Fibroblast of skin of scalp (primary cell): ENCODE measurements around the gene H2BW1. TPM values are rescaled to one million over a fixed set of nuclear protein-coding genes. Genes with fewer than 3 reads are reported as not detected.
"Not testable (repeated sequence)": the region's sequence is repeated elsewhere in the genome, so short reads cannot be mapped to it uniquely, and the experiment has no call there.

Source experiments
- DNase-seq: peaks from one replicate; pipeline ENCODE4 v3.0.0-alpha.2; 2013
- polyA plus RNA-seq, 2 experiments: library from polyadenylated mRNA; unstranded; fragments of 120-200 nt; gene quantifications; one replicate each; pipeline ENCODE4 v1.2.1, GENCODE V29; 2013; ENCODE audit not compliant: insufficient read length in 2 of 2

Gene H2BW1, protein sequence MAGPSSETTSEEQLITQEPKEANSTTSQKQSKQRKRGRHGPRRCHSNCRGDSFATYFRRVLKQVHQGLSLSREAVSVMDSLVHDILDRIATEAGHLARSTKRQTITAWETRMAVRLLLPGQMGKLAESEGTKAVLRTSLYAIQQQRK
- polyA plus RNA-seq (2013, experiment 1 of 2; ENCODE audit: insufficient read length): not detected
- not detected for polyA plus RNA-seq (2013, experiment 2 of 2; ENCODE audit: insufficient read length)

DNA sequence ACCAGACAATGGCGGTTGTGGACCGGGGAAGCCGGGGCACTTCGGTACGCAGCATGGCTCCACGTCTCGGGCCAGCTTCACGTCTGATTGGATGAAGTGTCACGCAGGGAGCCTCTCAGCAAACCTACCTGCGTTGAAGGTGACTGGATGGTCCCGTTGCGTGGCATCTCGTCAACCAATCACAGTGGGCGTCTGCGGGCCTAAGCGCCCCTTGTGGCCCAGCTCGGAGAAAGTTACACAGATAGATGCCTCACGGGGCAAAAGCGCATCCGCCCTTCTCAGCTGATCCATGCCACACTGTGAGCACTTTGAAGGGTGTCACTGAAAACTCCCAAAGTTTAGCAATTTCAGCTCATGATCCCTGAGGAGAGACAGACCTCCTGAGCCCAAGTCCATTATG, at the start of gene H2BW1:
Gene H2BW1 (minus strand): TSS at position 103 of the 400 bp plus-strand sequence. CDS start 132 bp downstream, outside the sequence.
- DNase-seq: no peak

DNA sequence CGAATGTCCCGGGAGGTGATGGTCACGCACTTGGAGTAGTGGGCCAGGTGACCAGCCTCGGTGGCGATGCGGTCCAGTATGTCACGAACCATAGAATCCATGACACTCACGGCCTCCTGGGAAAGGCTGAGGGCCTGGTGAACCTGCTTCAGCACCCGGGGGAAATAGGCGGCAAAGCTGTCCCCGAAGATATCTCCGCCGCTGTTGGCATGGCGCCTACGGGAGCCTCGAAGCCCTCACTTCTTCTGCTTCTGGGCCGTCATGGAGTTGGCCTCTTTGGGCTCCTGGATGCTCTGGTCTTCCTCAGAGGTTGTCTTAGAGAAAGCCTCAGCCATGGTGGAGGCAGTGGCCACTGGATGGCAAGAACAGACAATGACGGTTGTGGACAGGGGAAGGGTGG, 49.1 kb upstream of the H2BW1 start:
- not testable (repeated sequence) for DNase-seq

DNA sequence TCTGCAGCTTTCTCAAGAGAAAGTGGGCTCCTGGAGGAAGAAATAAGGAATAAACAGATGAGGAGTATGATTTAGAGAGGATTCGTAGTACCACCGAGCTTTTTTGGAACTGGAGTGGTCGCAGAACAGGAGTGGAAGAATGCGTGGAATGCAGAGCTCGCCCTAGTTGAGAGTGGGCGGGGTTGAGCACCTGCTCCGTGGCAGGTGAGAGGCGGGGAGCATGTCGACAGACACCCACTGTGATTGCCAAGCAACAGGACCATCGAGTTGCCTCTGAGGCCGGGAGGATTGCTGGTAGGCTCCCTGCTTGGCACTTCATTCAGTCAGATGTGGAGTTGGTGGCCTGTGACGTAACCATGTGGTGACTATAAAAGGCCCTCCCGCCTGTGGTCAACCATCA, 41.4 kb upstream of the H2BW1 start:
- not testable (repeated sequence) for DNase-seq

DNA sequence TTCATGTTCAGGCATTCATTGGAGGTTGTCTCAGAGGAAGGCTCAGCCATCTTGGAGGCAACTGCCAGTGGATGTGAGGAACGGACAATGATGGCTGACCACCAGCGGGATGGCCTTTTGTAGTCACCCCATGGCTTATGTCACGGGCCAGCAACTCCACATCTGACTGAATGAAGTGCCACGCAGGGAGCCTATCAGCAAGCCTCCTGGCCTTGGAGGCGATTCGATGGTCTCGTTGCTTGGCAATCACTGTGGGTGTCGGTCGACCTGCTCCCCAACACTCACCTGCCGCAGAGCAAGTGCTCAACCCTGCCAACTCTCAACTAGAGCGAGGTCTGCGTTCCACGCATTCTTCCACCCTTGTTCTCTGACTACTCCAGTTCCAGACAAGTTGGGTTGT, 33.7 kb upstream of the H2BW1 start:
- no peak for DNase-seq

DNA sequence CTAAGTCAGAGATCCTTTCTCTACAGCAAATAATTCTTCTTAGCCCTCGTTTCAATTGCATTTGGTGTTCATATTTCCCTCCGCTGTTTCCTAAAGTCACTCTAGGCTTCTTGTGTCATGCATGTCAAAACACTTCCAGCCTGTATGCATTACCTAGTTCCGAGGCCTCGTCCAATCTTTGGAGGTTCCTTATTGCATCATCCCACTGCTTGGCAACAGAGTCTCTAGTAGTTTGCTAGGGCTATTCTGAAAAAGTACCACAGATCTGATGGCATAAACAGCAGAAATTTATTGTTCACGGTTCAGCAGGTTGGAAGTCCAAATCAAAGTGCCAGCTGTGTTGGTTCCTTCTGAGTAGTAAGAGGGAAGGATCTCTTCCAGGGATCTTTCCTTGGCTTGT, 32.1 kb upstream of the H2BW1 start:
- DNase-seq: no peak

DNA sequence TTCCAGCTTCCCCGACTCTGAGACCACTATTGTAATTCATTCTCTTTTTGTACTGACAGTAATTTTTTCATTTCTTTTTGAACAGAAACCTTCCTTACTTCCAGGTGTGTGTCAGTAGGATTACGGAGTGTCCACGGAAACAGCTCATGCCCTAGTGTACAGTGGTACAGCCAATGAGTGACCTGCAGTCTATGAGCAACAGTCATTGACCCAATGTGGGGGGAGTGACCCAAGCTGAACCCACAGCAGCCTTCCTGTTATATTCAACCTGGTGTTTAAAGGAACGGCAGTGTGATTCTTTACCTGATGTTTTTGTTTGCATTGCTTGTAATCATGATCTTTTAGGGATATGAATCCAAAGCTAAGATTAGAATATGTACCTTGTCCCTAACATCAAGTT, 27.5 kb upstream of the H2BW1 start:
- DNase-seq: no peak

DNA sequence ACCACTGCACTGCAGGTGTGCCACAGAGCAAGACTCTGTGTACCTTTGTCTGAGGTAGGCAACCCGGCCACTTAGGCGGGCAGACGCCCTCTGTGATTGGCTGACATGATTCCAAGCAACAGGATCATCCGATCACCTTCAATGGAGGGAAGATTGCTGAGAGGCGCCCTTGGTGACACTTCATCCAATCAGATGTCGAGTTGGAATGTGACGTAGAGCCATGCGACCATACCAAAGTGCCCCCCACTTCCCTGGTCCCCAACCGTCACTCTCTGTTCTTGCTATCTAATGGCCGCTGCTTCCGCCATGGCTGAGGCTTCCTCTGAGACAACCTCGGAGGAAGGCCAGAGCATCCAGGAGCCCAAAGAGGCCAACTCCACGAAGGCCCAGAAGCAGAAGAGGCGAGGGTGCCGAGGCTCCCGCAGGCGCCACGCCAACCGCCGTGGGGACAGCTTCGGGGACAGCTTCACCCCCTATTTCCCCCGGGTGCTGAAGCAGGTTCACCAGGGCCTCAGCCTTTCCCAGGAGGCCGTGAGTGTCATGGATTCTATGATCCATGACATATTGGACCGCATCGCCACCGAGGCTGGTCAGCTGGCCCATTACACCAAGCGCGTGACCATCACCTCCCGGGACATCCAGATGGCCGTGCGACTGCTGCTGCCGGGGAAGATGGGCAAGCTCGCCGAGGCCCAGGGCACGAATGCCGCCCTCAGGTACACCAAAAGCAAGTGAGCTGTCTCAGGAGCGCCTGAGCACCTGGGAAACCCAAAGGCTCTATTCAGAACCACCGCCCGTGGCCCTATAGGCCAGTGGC, 26.4 kb upstream of the H2BW1 start, which contains the start of gene H2BW2:
Gene H2BW2 (plus strand): TSS at position 268 of the 817 bp plus-strand sequence. CDS start 39 bp downstream, at position 307.
- DNase-seq: no peak

DNA sequence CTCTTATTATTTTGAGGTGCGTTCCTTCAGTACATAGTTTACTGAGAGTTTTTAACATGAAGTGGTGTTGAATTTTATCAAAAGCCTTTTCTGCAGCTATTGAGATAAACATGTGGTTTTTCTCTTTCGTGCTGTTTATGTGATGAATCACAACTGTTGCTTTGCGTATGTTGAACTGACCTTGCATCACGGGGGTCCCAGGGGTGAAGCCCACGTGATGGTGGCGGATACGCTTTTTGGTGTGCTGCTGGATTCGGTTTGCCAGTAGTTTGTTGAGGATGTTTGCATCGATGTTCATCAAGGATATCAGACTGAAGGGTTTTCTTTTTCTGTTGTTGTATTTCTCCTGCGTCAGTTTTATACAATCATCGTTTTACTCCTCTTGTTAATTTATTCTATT, 4.6 kb upstream of the H2BW1 start:
- DNase-seq: no peak

DNA sequence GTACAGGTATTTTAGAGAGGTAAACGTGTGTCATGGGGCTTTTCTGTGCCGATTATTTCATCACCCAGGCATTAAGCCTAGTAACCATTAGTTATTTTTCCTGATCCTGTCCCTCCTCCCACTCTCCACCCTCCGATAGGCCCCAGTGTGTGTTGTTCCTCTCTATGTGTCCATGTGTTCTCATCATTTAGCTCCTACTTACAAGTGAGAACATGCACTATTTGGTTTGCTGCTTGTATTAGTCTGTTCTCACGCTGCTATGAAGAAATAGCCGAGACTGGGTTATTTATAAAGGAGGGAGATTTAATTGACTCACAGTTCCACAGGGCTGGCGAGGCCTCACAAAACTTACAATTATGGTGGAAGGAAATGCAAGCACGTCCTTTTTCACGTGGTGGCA, 2.1 kb upstream of the H2BW1 start:
- DNase-seq: not testable (repeated sequence)

DNA sequence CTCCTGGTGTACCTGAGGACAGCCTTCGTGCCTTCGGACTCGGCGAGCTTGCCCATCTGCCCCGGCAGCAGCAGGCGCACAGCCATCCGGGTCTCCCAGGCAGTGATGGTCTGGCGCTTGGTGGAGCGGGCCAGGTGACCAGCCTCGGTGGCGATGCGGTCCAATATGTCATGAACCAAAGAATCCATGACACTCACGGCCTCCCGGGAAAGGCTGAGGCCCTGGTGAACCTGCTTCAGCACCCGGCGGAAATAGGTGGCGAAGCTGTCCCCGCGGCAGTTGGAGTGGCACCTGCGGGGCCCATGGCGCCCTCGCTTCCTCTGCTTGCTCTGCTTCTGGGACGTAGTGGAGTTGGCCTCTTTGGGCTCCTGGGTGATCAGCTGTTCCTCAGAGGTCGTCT, 350 bp downstream of the H2BW1 start:
- no peak for DNase-seq

DNA sequence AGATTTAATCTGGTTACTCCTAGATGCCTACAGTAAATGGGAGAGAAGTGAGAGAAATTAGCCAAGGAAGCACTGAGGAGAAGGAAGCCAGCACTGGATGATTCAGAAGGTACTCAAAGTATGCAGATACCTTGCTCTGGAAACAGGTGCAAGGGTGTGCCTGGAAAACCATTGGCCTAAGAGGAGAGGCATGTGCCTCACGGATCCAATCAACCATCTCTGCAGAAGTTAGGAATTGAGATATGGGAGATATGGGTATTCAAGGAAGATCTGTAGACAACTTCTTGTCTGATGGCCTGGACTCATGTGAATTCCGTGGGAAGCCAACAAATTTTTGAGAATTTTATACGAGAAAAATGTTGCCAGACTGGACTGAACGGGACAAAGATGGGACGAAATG, 4.7 kb downstream of the H2BW1 start:
- no peak for DNase-seq

DNA sequence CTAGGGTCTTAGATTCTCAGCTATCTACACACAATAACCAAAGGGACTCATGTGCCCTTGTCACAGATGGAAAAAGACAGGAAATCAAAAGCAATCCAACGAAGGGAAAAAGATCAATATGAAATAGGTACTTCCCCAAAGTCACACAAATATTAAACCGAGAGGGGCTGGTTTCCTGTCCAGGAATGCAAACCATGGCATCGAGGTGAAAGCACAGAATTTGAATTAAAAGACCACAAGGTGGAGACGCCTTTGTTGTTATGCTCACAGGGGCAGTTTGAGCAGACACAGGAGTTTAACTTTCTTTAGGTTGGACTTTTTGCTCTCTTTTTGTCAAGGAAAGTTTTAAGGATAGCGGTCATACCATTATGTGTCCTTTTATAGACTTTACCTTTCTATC, 14.3 kb downstream of the H2BW1 start:
- no peak for DNase-seq

DNA sequence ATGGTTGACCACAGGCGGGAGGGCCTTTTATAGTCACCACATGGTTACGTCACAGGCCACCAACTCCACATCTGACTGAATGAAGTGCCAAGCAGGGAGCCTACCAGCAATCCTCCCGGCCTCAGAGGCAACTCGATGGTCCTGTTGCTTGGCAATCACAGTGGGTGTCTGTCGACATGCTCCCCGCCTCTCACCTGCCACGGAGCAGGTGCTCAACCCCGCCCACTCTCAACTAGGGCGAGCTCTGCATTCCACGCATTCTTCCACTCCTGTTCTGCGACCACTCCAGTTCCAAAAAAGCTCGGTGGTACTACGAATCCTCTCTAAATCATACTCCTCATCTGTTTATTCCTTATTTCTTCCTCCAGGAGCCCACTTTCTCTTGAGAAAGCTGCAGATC, 30.0 kb downstream of the H2BW1 start:
- DNase-seq: not testable (repeated sequence)

DNA sequence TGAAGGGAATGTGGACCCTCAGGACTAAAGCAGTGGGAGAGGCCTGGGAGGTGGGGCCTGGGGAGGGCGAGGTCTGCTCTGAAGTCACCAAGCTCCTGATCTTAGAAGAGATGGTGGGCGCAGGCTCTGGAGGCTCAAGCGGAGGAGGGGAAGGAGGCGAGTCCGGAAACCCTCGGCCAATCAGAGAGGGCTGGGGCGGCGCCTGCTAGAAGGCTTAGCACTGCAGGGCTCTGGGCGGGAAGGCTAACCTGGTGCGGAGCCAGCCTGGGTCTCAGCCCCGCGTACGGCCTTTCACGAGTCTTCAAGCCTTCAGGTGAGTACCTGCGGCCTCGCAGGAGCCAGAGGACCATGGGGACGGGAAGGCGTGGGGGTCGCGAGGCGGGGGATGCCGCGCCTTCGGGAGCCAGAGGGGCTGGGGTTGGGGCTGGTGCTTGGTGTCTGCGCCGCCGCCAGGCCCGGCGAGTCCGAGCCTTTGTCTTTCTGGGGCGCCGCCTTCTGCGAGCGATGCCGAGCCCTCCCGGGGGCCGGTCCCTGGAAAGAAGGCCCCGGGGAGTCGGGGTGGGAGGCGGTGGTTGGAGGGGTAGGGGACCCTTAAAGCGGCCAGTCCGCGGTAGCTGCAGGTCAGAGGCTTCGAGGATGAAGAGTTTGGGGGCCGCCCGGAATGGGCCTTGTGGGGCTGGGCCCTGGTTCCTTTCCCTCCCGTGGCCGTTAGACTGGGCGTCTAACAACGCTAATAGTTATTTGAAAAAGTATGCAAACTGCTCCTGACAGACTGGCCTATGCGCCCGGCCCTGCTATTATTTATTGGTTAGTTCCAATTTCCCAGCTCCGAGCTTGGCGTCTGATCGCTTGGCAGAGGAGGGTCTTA, 50.9 kb downstream of the H2BW1 start, which contains the start of gene TMSB15B:
Gene TMSB15B (plus strand): TSS at position 217 of the 868 bp plus-strand sequence.
- DNase-seq: not testable (repeated sequence)
